HEK293 (cell line): ENCODE measurements around the gene SLC6A16.
"Not testable (repeated sequence)": the region's sequence is repeated elsewhere in the genome, so short reads cannot be mapped to it uniquely, and the experiment has no call there.

Experiments used
- CTCF ChIP-seq: fragments of 450-650 bp; formaldehyde crosslinking; IDR thresholded peaks from 2 replicates; pipeline ENCODE4 v1.5.1; 2016; ENCODE audit warnings: missing biosample characterization, missing genetic modification characterization
- GLI2 ChIP-seq: fragments of 450-650 bp; formaldehyde crosslinking; IDR thresholded peaks from 2 replicates; pipeline ENCODE4; 2017; ENCODE audit warnings: missing biosample characterization, missing genetic modification characterization, low read depth, borderline replicate concordance
- OSR2 ChIP-seq: fragments of 450-650 bp; formaldehyde crosslinking; IDR thresholded peaks from 2 replicates; pipeline ENCODE4 v1.5.1; 2016; ENCODE audit warnings: missing biosample characterization, missing genetic modification characterization
- YY1 ChIP-seq: fragments of 450-650 bp; formaldehyde crosslinking; IDR thresholded peaks from 2 replicates; pipeline ENCODE4 v1.5.1; 2018; ENCODE audit warnings: missing biosample characterization, missing genetic modification characterization
- ZNF830 ChIP-seq: fragments of 450-650 bp; IDR thresholded peaks from 2 replicates; pipeline ENCODE4 v1.5.0; 2018; ENCODE audit warnings: missing biosample characterization, missing genetic modification characterization, low read depth, mild to moderate bottlenecking, moderate library complexity

GRCh38 chr19:49289286-49289685 lies 35.7 kb downstream of the SLC6A16 start:
- not testable (repeated sequence) for TF ChIP-seq CTCF (tag by site-specific recombination); OSR2 (tag by site-specific recombination); YY1 (tag by site-specific recombination); GLI2 (tag by site-specific recombination); ZNF830
